ENCODE results near the gene KLRD1. TPM values are rescaled to one million over a fixed set of nuclear protein-coding genes. Genes with fewer than 3 reads are reported as not detected.

The KLRD1 gene
- total and polyA plus RNA-seq, 2 experiments from 2014 or later = 0.03 to 0.27 TPM

- TF ChIP-seq, protein P1, sequence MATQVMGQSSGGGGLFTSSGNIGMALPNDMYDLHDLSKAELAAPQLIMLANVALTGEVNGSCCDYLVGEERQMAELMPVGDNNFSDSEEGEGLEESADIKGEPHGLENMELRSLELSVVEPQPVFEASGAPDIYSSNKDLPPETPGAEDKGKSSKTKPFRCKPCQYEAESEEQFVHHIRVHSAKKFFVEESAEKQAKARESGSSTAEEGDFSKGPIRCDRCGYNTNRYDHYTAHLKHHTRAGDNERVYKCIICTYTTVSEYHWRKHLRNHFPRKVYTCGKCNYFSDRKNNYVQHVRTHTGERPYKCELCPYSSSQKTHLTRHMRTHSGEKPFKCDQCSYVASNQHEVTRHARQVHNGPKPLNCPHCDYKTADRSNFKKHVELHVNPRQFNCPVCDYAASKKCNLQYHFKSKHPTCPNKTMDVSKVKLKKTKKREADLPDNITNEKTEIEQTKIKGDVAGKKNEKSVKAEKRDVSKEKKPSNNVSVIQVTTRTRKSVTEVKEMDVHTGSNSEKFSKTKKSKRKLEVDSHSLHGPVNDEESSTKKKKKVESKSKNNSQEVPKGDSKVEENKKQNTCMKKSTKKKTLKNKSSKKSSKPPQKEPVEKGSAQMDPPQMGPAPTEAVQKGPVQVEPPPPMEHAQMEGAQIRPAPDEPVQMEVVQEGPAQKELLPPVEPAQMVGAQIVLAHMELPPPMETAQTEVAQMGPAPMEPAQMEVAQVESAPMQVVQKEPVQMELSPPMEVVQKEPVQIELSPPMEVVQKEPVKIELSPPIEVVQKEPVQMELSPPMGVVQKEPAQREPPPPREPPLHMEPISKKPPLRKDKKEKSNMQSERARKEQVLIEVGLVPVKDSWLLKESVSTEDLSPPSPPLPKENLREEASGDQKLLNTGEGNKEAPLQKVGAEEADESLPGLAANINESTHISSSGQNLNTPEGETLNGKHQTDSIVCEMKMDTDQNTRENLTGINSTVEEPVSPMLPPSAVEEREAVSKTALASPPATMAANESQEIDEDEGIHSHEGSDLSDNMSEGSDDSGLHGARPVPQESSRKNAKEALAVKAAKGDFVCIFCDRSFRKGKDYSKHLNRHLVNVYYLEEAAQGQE (IDR thresholded peaks at IDR 0.05; ENCODE audit: unreplicated experiment) = no peak
- no peak for TF ChIP-seq STAT1 (IDR thresholded peaks at IDR 0.05; ENCODE audit: unreplicated experiment)
- no peak for TF ChIP-seq CTCF (conservative IDR thresholded peaks at IDR 0.05; ENCODE audit: low read depth in 2 of 2)
These were observed 14.0 kb upstream of the KLRD1 start (continued) for GRCh38 chr12:10293570-10294227.

DNA sequence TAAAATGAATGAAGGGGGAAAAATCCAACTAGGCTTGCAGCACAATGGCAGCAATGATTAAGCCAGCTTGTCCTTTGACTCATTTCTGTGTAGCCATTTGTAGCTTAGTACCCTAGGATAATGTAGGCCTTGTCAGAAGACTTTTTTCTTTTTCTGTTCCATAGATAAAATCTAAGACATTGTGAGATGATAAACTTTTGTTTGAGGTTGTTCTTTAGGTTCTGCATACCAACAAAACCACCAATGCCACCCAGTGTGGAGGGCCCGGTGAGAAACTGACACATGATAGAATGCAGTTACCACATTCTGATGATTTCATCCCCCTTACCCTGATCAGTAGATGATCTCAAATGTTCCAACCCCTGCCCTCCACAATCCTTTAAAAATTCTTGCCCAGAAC is 6.6 kb upstream of the KLRD1 start:
- peaks cover 10% of the 10 kb centered on the region for H3K4me1 Mint-ChIP-seq
- H3K27ac ChIP-seq (ENCODE audit: low read depth) = no peak overlapping the region
- 0 out of 2 replicates have a peak, but pooled peaks cover 8% of the 10 kb centered on the region for H3K9me2 ChIP-seq (ENCODE audit: insufficient read depth)
- H2AFZ ChIP-seq = no peak overlapping the region
- ATAC-seq (no peak), DNase-seq (ENCODE audit: low spot score) (no peak)
- H3K27me3 ChIP-seq (ENCODE audit: insufficient read depth) = no peaks in the 10 kb centered on the region
- no peaks in the 10 kb centered on the region; the same call in 1 of the 2 replicates for H3K36me3 ChIP-seq (ENCODE audit: insufficient read depth)
- H3K27me3 Mint-ChIP-seq (ENCODE audit: insufficient read depth, low read depth, poor library complexity) = no peaks in the 10 kb centered on the region
- no peaks in the 10 kb centered on the region; the same call in 1 of the 3 replicates for H3K36me3 Mint-ChIP-seq (ENCODE audit: low read depth)
- no peak overlapping the region for H3K27ac Mint-ChIP-seq
- H3F3A ChIP-seq (replicated peaks; ENCODE audit: low read depth) = no peaks in the 10 kb centered on the region
- no peak for TF ChIP-seq JUNB (IDR thresholded peaks at IDR 0.05; ENCODE audit: unreplicated experiment)
- no peak overlapping the region for H3K4me2 ChIP-seq
- peaks cover 9% of the 10 kb centered on the region; the same call in 1 of the 2 replicates for H3K4me1 ChIP-seq (ENCODE audit: insufficient read depth)
- no peaks in the 10 kb centered on the region for H3K79me2 ChIP-seq (replicated peaks; ENCODE audit: insufficient read depth)
- H3K4me3 Mint-ChIP-seq = no peak overlapping the region
- H3K9me3 Mint-ChIP-seq = peaks cover 16% of the 10 kb centered on the region; the same call in 2 of the 3 replicates
- no peaks in the 10 kb centered on the region for H4K20me1 ChIP-seq (replicated peaks; ENCODE audit: insufficient read depth)
- no peak overlapping the region for H3K4me3 ChIP-seq

GRCh38 chr12:10304161-10304574 is 3.5 kb upstream of the KLRD1 start:
- H3K9me3 Mint-ChIP-seq = peaks cover 16% of the 10 kb centered on the region; the same call in 2 of the 3 replicates
- no peaks in the 10 kb centered on the region for H3K27me3 Mint-ChIP-seq (ENCODE audit: insufficient read depth, low read depth, poor library complexity)
- Histone ChIP-seq H3K36me3 (ENCODE audit: insufficient read depth) (no peaks in the 10 kb centered on the region; the same call in 1 of the 2 replicates), H3K27me3 (ENCODE audit: insufficient read depth) (no peaks in the 10 kb centered on the region), H3K79me2 (replicated peaks; ENCODE audit: insufficient read depth) (no peaks in the 10 kb centered on the region), H2AFZ (no peak overlapping the region), H3K27ac (ENCODE audit: low read depth) (no peak overlapping the region), H3K4me2 (no peak overlapping the region), H3F3A (replicated peaks; ENCODE audit: low read depth) (no peaks in the 10 kb centered on the region), H4K20me1 (replicated peaks; ENCODE audit: insufficient read depth) (no peaks in the 10 kb centered on the region), H3K9me2 (ENCODE audit: insufficient read depth) (0 out of 2 replicates have a peak, but pooled peaks cover 8% of the 10 kb centered on the region), H3K4me1 (ENCODE audit: insufficient read depth) (peaks cover 9% of the 10 kb centered on the region; the same call in 1 of the 2 replicates), H3K4me3 (no peak overlapping the region)
- DNase-seq (ENCODE audit: low spot score) (no peak), ATAC-seq (no peak)
- H3K4me3 Mint-ChIP-seq = no peak overlapping the region
- no peak overlapping the region for H3K27ac Mint-ChIP-seq
- no peaks in the 10 kb centered on the region; the same call in 1 of the 3 replicates for H3K36me3 Mint-ChIP-seq (ENCODE audit: low read depth)
- peaks cover 10% of the 10 kb centered on the region for H3K4me1 Mint-ChIP-seq
- TF ChIP-seq EZH2phosphoT487 (IDR thresholded peaks at IDR 0.05; ENCODE audit: unreplicated experiment) = no peak
- TF ChIP-seq ZNF331 (CRISPR knock-in tag; IDR thresholded peaks at IDR 0.05; ENCODE audit: low read depth) = no peak
- TF ChIP-seq ETS1 (IDR thresholded peaks at IDR 0.05) = no peak
- TF ChIP-seq CTCF (conservative IDR thresholded peaks at IDR 0.05; ENCODE audit: low read depth in 2 of 2) = no peak
- TF ChIP-seq CREB1 (CRISPR knock-in tag; IDR thresholded peaks at IDR 0.05; ENCODE audit: low read depth) = no peak
